ENCODE measurements around the gene CACFD1. TPM values are rescaled to one million over a fixed set of nuclear protein-coding genes. Genes with fewer than 3 reads are reported as not detected.

CACFD1 gene
- total RNA-seq, 2 donors from 2014 or later, result 19.2 to 25.4 TPM

- H3K9me3 ChIP-seq, result no peaks in the 10 kb centered on the region
- TF ChIP-seq POLR2A (IDR thresholded peaks at IDR 0.05) (no peak), CTCF (IDR thresholded peaks at IDR 0.05) (no peak)
- ATAC-seq, result no peak
- H3K4me1 ChIP-seq, result no peaks in the 10 kb centered on the region
- H3K27ac ChIP-seq, result no peak overlapping the region
- no peak for DNase-seq
- no peak overlapping the region for H3K4me3 ChIP-seq
- 83 to 84% methylated on average over 14 to 16 of the region's 16 CpGs for WGBS, 2 donors
- no peaks in the 10 kb centered on the region for H3K27me3 ChIP-seq
- intact Hi-C loops (cut with DNase I), result no loop called here
- no peaks in the 10 kb centered on the region for H3K36me3 ChIP-seq (replicated peaks in 1 of 2; ENCODE audit: insufficient read depth in 1 of 2, low read depth in 2 of 2)
Observed at GRCh38 chr9:133436681-133437080, 23.1 kb upstream of the CACFD1 start.

- no peaks in the 10 kb centered on the region for H3K27me3 ChIP-seq
- TF ChIP-seq POLR2A (IDR thresholded peaks at IDR 0.05), result no peak
- no peak for TF ChIP-seq CTCF (IDR thresholded peaks at IDR 0.05)
- DNase-seq, result no peak
- intact Hi-C loops (cut with DNase I), result no loop called here
- 90 to 91% methylated on average over 8 to 20 of the region's 20 CpGs for WGBS, 2 donors
- no peak for ATAC-seq
- no peak overlapping the region for H3K4me3 ChIP-seq
- H3K4me1 ChIP-seq, result no peaks in the 10 kb centered on the region
- H3K9me3 ChIP-seq, result no peaks in the 10 kb centered on the region
- no peak overlapping the region for H3K27ac ChIP-seq
- no peaks in the 10 kb centered on the region for H3K36me3 ChIP-seq (replicated peaks in 1 of 2; ENCODE audit: insufficient read depth in 1 of 2, low read depth in 2 of 2)
Observed at GRCh38 chr9:133437753-133438531, 21.8 kb upstream of the CACFD1 start.

- ATAC-seq (no peak), DNase-seq (no peak)
- WGBS, 2 donors, result 59 to 71% methylated on average over 3 to 4 of the region's 4 CpGs
- no peak overlapping the region for H3K27ac ChIP-seq
- H3K36me3 ChIP-seq (replicated peaks in 1 of 2; ENCODE audit: insufficient read depth in 1 of 2, low read depth in 2 of 2), result no peaks in the 10 kb centered on the region
- H3K27me3 ChIP-seq, result no peaks in the 10 kb centered on the region
- intact Hi-C loops (cut with DNase I), result no loop called here
- TF ChIP-seq CTCF (IDR thresholded peaks at IDR 0.05) (no peak), POLR2A (IDR thresholded peaks at IDR 0.05) (no peak)
- no peaks in the 10 kb centered on the region for H3K9me3 ChIP-seq
- H3K4me3 ChIP-seq, result no peak overlapping the region
- H3K4me1 ChIP-seq, result no peaks in the 10 kb centered on the region
Observed at GRCh38 chr9:133439337-133439736, 20.4 kb upstream of the CACFD1 start.

GRCh38 chr9:133440874-133441273 lies 18.9 kb upstream of the CACFD1 start:
- Histone ChIP-seq H3K27ac (no peak overlapping the region), H3K4me1 (no peaks in the 10 kb centered on the region), H3K4me3 (no peak overlapping the region), H3K36me3 (replicated peaks in 1 of 2; ENCODE audit: insufficient read depth in 1 of 2, low read depth in 2 of 2) (no peaks in the 10 kb centered on the region), H3K27me3 (no peaks in the 10 kb centered on the region), H3K9me3 (no peaks in the 10 kb centered on the region)
- intact Hi-C loops (cut with DNase I), result no loop called here
- TF ChIP-seq CTCF (IDR thresholded peaks at IDR 0.05) (no peak), POLR2A (IDR thresholded peaks at IDR 0.05) (no peak)
- no peak for DNase-seq
- no peak for ATAC-seq
- WGBS, 2 donors, result 88 to 93% methylated on average over 11 to 12 of the region's 12 CpGs

- Histone ChIP-seq H3K4me1 (no peaks in the 10 kb centered on the region), H3K4me3 (no peak overlapping the region), H3K27me3 (no peaks in the 10 kb centered on the region), H3K9me3 (no peaks in the 10 kb centered on the region), H3K27ac (no peak overlapping the region), H3K36me3 (replicated peaks in 1 of 2; ENCODE audit: insufficient read depth in 1 of 2, low read depth in 2 of 2) (no peaks in the 10 kb centered on the region)
- 68 to 75% methylated on average over 4 to 5 of the region's 5 CpGs for WGBS, 2 donors
- intact Hi-C loops (cut with DNase I), result no loop called here
- ATAC-seq (no peak), DNase-seq (no peak)
- TF ChIP-seq POLR2A (IDR thresholded peaks at IDR 0.05) (no peak), CTCF (IDR thresholded peaks at IDR 0.05) (no peak)
Observed at GRCh38 chr9:133441571-133441970, 18.2 kb upstream of the CACFD1 start.

Measured in body of pancreas (tissue), 4 donors.